ENCODE measurements around the gene FYTTD1. TPM values are rescaled to one million over a fixed set of nuclear protein-coding genes. Genes with fewer than 3 reads are reported as not detected.

Gene FYTTD1
- total and polyA plus RNA-seq, 9 donors: 16.8 to 70.5 (median 52.0) TPM

DNA sequence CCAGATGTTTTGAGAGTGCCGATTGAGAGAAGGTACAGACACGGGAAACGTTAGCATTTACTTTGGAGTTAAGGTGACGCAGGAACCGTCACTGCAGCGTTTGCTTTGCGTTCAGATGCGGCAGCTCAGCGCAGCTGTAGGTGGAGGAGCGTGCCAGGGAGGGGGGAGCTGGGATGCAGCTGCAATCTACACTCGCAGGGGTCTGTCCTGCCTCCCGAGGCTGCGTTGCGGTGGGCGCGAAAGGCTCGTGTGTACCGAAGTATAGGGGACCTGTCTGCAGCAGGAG is 425 bp upstream of the FYTTD1 start:
- H3K9me3 ChIP-seq: no peaks in the 10 kb centered on the region
- H3K4me3 ChIP-seq: peak overlapping the region; percentile 85
- H3K27ac ChIP-seq: peak overlapping the region; percentile 87 to 93
- TF ChIP-seq EP300 (IDR thresholded peaks at IDR 0.05): no peak
- TF ChIP-seq CTCF (IDR thresholded peaks at IDR 0.05): no peak
- TF ChIP-seq POLR2A (IDR thresholded peaks at IDR 0.05): no peak
- peaks cover 4% of the 10 kb centered on the region for H3K4me1 ChIP-seq (ENCODE audit: insufficient read depth)
- H3K27me3 ChIP-seq: no peaks in the 10 kb centered on the region
- intact Hi-C loops (cut with DNase I): no loop called here
- DNase-seq: no peak
- no peaks in the 10 kb centered on the region for H3K36me3 ChIP-seq
- WGBS, 3 donors: 0 to 1% (median 0%) methylated on average over 18 of the region's 18 CpGs

DNA sequence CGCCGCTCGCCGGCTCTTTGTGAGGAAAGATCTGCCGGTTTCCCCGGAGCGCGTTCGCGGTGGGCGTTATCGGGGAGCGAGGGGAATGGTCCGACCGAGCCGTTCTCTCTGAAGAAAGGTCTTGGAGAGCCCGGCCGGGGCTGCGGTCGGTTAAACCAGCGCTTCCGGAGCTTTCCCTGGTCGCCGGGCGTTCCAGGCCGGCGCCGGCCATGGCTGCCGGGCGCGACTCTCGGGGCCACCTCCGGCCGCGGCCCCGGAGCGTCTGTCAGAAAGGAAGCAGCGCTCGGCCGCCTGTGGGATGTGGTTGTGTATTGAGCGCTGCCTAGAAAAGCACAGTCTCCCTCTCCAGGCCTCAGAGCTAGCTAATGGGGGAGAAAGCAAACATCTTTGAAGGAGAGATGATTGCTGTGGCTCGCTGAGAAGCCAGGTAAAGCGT is 731 bp downstream of the FYTTD1 start:
- WGBS, 3 donors: 0 to 1% (median 0%) methylated on average over 28 to 43 of the region's 43 CpGs
- DNase-seq: peak in 4 of 5 donors; percentile 48 to 72 (median 60)
- Histone ChIP-seq H3K4me1 (ENCODE audit: insufficient read depth) (peaks cover 4% of the 10 kb centered on the region), H3K36me3 (no peaks in the 10 kb centered on the region), H3K4me3 (peak overlapping the region; percentile 85), H3K27ac (peak overlapping the region; percentile 87 to 93), H3K9me3 (no peaks in the 10 kb centered on the region), H3K27me3 (no peaks in the 10 kb centered on the region)
- peak in 1 of 3 donors; percentile 14 for TF ChIP-seq CTCF (IDR thresholded peaks at IDR 0.05)
- no peak for TF ChIP-seq POLR2A (IDR thresholded peaks at IDR 0.05)
- intact Hi-C loops (cut with DNase I): no loop called here

DNA sequence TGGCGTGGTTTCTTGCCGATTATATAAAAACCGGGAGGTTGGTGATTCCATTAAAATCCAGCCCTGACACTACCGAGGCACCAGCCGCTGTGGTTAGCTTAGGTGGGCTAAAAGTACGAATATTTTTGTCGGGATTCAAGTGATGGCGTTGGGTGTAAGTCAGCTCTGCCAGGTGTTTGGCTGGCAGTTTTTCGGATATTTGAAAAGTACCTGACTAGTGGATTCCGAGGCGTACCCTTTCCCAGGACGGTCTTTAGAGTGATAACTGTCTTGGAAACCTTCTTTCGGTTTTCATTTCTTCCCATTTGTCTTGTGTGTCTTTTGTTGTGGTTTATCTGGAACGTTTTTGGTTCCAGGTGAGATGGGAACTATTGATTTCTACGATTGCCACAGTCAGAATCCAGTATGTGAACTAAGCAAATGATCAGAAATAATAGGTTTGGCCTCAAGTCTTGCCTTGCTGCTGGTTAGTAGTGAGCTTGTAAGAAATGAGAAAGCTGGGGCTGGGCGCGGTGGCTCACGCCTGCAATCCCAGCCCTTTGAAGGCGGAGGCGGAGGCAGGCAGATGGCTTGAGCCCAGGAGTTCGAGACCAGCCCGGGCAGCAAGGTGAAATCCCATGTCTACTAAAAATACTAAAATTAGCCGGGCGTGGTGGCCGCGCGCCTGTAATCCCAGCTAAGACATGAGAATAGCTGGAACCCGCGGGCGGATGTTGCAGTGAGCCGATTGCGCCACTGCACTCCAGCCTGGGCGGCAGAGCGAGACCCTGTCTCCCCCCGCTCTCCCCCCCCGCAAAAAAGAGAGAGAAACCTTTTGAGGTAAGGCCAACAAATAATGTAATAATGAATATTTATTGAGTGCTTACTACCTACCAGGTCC is 1.4 kb downstream of the FYTTD1 start:
- peaks cover 4% of the 10 kb centered on the region for H3K4me1 ChIP-seq (ENCODE audit: insufficient read depth)
- H3K27ac ChIP-seq: peak overlapping the region; percentile 87 to 93
- DNase-seq: peak; percentile 55 to 76 (median 70)
- peak overlapping the region; percentile 85 for H3K4me3 ChIP-seq
- no peak for TF ChIP-seq CTCF (IDR thresholded peaks at IDR 0.05)
- TF ChIP-seq POLR2A (IDR thresholded peaks at IDR 0.05): peak; percentile 32
- no peaks in the 10 kb centered on the region for H3K27me3 ChIP-seq
- no peaks in the 10 kb centered on the region for H3K9me3 ChIP-seq
- no peaks in the 10 kb centered on the region for H3K36me3 ChIP-seq
- intact Hi-C loops (cut with DNase I): no loop called here
- 1 to 9% (median 3%) methylated on average over 36 of the region's 36 CpGs for WGBS, 3 donors

DNA sequence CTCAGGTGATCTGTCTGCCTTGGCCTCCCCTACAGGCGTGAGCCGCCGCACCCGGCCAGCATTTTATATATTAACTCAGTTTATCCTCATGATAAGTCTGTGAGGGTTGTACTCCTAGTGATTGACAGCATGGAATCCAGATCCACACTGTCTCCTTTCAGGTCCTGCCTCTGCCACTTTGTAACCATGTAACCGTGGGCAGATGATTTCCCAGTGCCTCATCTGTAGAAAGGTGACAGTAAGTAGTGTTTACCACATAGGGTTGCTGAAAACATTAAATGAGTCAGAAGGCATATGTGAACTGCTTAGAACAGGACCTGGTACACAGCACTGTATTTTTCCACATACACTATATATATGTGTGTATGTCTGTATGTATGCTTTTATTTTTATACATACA is 2.4 kb downstream of the FYTTD1 start:
- no peaks in the 10 kb centered on the region for H3K27me3 ChIP-seq
- peaks cover 4% of the 10 kb centered on the region for H3K4me1 ChIP-seq (ENCODE audit: insufficient read depth)
- H3K9me3 ChIP-seq: no peaks in the 10 kb centered on the region
- 78 to 87% (median 81%) methylated on average over 5 of the region's 5 CpGs for WGBS, 3 donors
- intact Hi-C loops (cut with DNase I): no loop called here
- DNase-seq: no peak
- H3K27ac ChIP-seq: peak overlapping the region in 1 of 2 donors; percentile 93
- no peak overlapping the region for H3K4me3 ChIP-seq
- H3K36me3 ChIP-seq: no peaks in the 10 kb centered on the region
- TF ChIP-seq CTCF (IDR thresholded peaks at IDR 0.05): no peak
- no peak for TF ChIP-seq EP300 (IDR thresholded peaks at IDR 0.05)
- TF ChIP-seq POLR2A (IDR thresholded peaks at IDR 0.05): no peak

Data from ovary (tissue), 9 donors.